GM23338 (cell line): ENCODE data around the gene GALNT9. TPM values are rescaled to one million over a fixed set of nuclear protein-coding genes. Genes with fewer than 3 reads are reported as not detected.

Experiments used
- ATAC-seq: fragments of 200-7000 bp; cut with Tn5 transposase; 3 replicates; pipeline ENCODE4 v1.9.1; 2020
- DNase-seq: peaks from one replicate; pipeline ENCODE4 v3.0.0-alpha.2; 2015; ENCODE audit warnings: low spot score
- H2AFZ ChIP-seq: fragments of 200-600 bp; sonication (generic); 2 replicates; pipeline ENCODE4 v1.8.0; 2016; ENCODE audit warnings: antibody characterized with exemption, mild to moderate bottlenecking, moderate library complexity
- H3F3A ChIP-seq: fragments of 200-600 bp; sonication (generic); replicated peaks from 2 replicates; pipeline ENCODE4 v1.8.0; 2017; ENCODE audit warnings: antibody characterized with exemption, mixed run types, low read depth
- H3K27ac ChIP-seq: fragments of 200-600 bp; sonication (generic); 2 replicates; pipeline ENCODE4 v1.6.1; 2016; ENCODE audit warnings: low read depth
- H3K27me3 ChIP-seq: fragments of 200-600 bp; sonication (generic); 2 replicates; pipeline ENCODE4 v1.8.0; 2016; ENCODE audit warnings: mild to moderate bottlenecking, mixed run types, moderate library complexity; ENCODE audit not compliant: insufficient read depth
- H3K36me3 ChIP-seq: fragments of 200-600 bp; sonication (generic); 2 replicates; pipeline ENCODE4 v1.8.0; 2016; ENCODE audit warnings: mild to moderate bottlenecking; ENCODE audit not compliant: insufficient read depth
- H3K4me1 ChIP-seq: fragments of 200-600 bp; sonication (generic); 2 replicates; pipeline ENCODE4 v1.8.0; 2016; ENCODE audit warnings: mild to moderate bottlenecking, moderate library complexity; ENCODE audit not compliant: insufficient read depth
- H3K4me2 ChIP-seq: fragments of 200-600 bp; sonication (generic); 2 replicates; pipeline ENCODE4 v1.7.1; 2017; ENCODE audit warnings: mixed run types
- H3K4me3 ChIP-seq: fragments of 200-600 bp; sonication (generic); 2 replicates; pipeline ENCODE4 v1.6.1; 2016; ENCODE audit warnings: mixed run types
- H3K79me2 ChIP-seq: fragments of 200-600 bp; sonication (generic); replicated peaks from 2 replicates; pipeline ENCODE4 v1.8.0; 2017; ENCODE audit warnings: mild to moderate bottlenecking; ENCODE audit not compliant: insufficient read depth
- H3K9me2 ChIP-seq: fragments of 200-600 bp; sonication (generic); 2 replicates; pipeline ENCODE4 v1.8.0; 2017; ENCODE audit not compliant: insufficient read depth
- H4K20me1 ChIP-seq: fragments of 200-600 bp; sonication (generic); replicated peaks from 2 replicates; pipeline ENCODE4 v1.8.0; 2017; ENCODE audit warnings: mild to moderate bottlenecking; ENCODE audit not compliant: insufficient read depth
- H3K27ac Mint-ChIP-seq: 2 replicates; pipeline ENCODE4 v1.8.0; 2020; ENCODE audit warnings: inconsistent platforms, mild to moderate bottlenecking, moderate library complexity, mixed read lengths
- H3K27me3 Mint-ChIP-seq: 3 replicates; pipeline ENCODE4 v1.8.0; 2022; ENCODE audit warnings: low read depth, mild to moderate bottlenecking, moderate library complexity, mixed read lengths, inconsistent platforms; ENCODE audit not compliant: insufficient read depth, poor library complexity
- H3K36me3 Mint-ChIP-seq: 3 replicates; pipeline ENCODE4 v1.8.0; 2021; ENCODE audit warnings: low read depth, mild to moderate bottlenecking, inconsistent platforms, moderate library complexity, mixed read lengths
- H3K4me1 Mint-ChIP-seq: 3 replicates; pipeline ENCODE4 v1.8.0; 2020; ENCODE audit warnings: mild to moderate bottlenecking, inconsistent platforms, mixed read lengths
- H3K4me3 Mint-ChIP-seq: 3 replicates; pipeline ENCODE4 v1.8.0; 2021; ENCODE audit warnings: moderate library complexity, mild to moderate bottlenecking, inconsistent platforms, mixed read lengths
- H3K9me3 Mint-ChIP-seq: 3 replicates; pipeline ENCODE4 v1.8.0; 2020; ENCODE audit warnings: moderate library complexity, mild to moderate bottlenecking, inconsistent platforms, mixed read lengths
- CREB1 ChIP-seq: fragments of 250-450 bp; sonication (Bioruptor Pico); IDR thresholded peaks from 2 replicates; pipeline ENCODE4 v1.5.0; 2020; ENCODE audit warnings: low read depth, mild to moderate bottlenecking, moderate library complexity
- EZH2 ChIP-seq: fragments of 200-600 bp; sonication (generic); IDR thresholded peaks from one replicate; pipeline ENCODE4 v1.8.0; 2017; ENCODE audit warnings: antibody characterized with exemption, mild to moderate bottlenecking, low read depth; ENCODE audit not compliant: unreplicated experiment
- EZH2phosphoT487 ChIP-seq: fragments of 200-600 bp; sonication (generic); IDR thresholded peaks from one replicate; pipeline ENCODE4 v1.8.1; 2018; ENCODE audit warnings: antibody characterized with exemption; ENCODE audit not compliant: unreplicated experiment
- JUNB ChIP-seq: IDR thresholded peaks from one replicate; pipeline ENCODE4 v1.6.1; 2016; ENCODE audit warnings: antibody characterized with exemption; ENCODE audit not compliant: unreplicated experiment
- NANOG ChIP-seq: IDR thresholded peaks from 2 replicates; pipeline ENCODE4 v1.6.1; 2016; ENCODE audit warnings: antibody characterized with exemption, borderline replicate concordance
- POLR2AphosphoS5 ChIP-seq: IDR thresholded peaks from 2 replicates; pipeline ENCODE4 v1.6.1; 2016; ENCODE audit warnings: antibody characterized with exemption, low read depth
- STAT1 ChIP-seq: IDR thresholded peaks from one replicate; pipeline ENCODE4 v1.6.1; 2016; ENCODE audit warnings: antibody characterized with exemption; ENCODE audit not compliant: unreplicated experiment
- ZNF114 ChIP-seq: fragments of 250-450 bp; sonication (Bioruptor Pico); IDR thresholded peaks from 2 replicates; pipeline ENCODE4 v1.5.0; 2020; ENCODE audit warnings: mild to moderate bottlenecking, moderate library complexity
- ZNF331 ChIP-seq: fragments of 250-450 bp; sonication (Bioruptor Pico); IDR thresholded peaks from 2 replicates; pipeline ENCODE4 v1.5.0; 2020; ENCODE audit warnings: low read depth, mild to moderate bottlenecking, moderate library complexity
- polyA plus RNA-seq: library from polyadenylated mRNA; unstranded; fragments of >200 nt; fragmentation: Nextera tagmentation; extraction: Ambion mirVana; gene quantifications from 2 replicates; pipeline ENCODE4 v1.2.1, GENCODE V29; 2016
- total RNA-seq: library from RNA; depleted of rRNA; stranded (reverse); fragments of >200 nt; shearing (Covaris generic); gene quantifications from 2 replicates; pipeline ENCODE4 v1.2.3, GENCODE V29; 2014
- TF ChIP-seq, protein P1 (sequence below): IDR thresholded peaks from one replicate; pipeline ENCODE4 v1.6.1; 2018; ENCODE audit warnings: antibody characterized with exemption; ENCODE audit not compliant: unreplicated experiment
- TF ChIP-seq, protein P2 (sequence below): fragments of 250-450 bp; sonication (Bioruptor Pico); IDR thresholded peaks from 2 replicates; pipeline ENCODE4 v1.5.0; 2020; ENCODE audit warnings: mild to moderate bottlenecking, moderate library complexity
- TF ChIP-seq, protein P3 (sequence below), 2 experiments: fragments of 200-600 bp in 1 of 2; sonication (generic) in 1 of 2; conservative IDR thresholded peaks; 2 replicates each; pipeline versions ENCODE4 v1.5.1 to v1.6.1; 2016 to 2017; ENCODE audit warnings: antibody characterized with exemption in 2 of 2, low read depth in 2 of 2, mild to moderate bottlenecking in 2 of 2, moderate library complexity in 1 of 2
- TF ChIP-seq, protein P4 (sequence below): IDR thresholded peaks from 2 replicates; pipeline ENCODE4 v1.6.1; 2016; ENCODE audit warnings: antibody characterized with exemption

The GALNT9 gene
- total and polyA plus RNA-seq, 2 experiments from 2014 or later: 0.81 to 2.5 TPM

DNA sequence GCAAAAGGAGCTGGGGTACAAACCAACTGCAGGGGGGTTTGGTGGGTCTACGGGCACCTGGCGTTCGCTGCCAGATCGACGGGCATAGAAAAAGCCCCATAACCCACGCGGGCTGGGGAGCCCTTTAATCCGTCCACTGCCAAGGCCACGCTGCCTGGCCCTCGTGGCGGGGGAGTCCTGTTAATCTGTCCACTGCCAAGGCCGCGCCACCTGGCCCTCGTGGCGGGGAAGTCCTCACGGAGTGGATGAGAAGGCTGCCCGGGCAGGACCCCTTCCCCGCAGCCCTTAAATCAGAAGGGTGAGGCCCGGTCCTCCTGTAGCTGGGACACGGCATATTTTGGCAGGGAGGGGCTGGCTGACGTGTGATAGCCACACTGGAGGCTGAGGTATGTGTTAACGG is 99.0 kb downstream of the GALNT9 start:
- H3K79me2 ChIP-seq: no peaks in the 10 kb centered on the region
- H2AFZ ChIP-seq: no peak overlapping the region
- no peaks in the 10 kb centered on the region for H3K27me3 Mint-ChIP-seq
- no peak overlapping the region for H3K27ac ChIP-seq
- H3K36me3 ChIP-seq: no peaks in the 10 kb centered on the region
- no peaks in the 10 kb centered on the region; the same call in 2 of the 3 replicates for H3K36me3 Mint-ChIP-seq
- no peak for TF ChIP-seq EZH2phosphoT487
- TF ChIP-seq NANOG: no peak
- TF ChIP-seq EZH2: no peak
- no peak for TF ChIP-seq CREB1
- TF ChIP-seq, protein P1, sequence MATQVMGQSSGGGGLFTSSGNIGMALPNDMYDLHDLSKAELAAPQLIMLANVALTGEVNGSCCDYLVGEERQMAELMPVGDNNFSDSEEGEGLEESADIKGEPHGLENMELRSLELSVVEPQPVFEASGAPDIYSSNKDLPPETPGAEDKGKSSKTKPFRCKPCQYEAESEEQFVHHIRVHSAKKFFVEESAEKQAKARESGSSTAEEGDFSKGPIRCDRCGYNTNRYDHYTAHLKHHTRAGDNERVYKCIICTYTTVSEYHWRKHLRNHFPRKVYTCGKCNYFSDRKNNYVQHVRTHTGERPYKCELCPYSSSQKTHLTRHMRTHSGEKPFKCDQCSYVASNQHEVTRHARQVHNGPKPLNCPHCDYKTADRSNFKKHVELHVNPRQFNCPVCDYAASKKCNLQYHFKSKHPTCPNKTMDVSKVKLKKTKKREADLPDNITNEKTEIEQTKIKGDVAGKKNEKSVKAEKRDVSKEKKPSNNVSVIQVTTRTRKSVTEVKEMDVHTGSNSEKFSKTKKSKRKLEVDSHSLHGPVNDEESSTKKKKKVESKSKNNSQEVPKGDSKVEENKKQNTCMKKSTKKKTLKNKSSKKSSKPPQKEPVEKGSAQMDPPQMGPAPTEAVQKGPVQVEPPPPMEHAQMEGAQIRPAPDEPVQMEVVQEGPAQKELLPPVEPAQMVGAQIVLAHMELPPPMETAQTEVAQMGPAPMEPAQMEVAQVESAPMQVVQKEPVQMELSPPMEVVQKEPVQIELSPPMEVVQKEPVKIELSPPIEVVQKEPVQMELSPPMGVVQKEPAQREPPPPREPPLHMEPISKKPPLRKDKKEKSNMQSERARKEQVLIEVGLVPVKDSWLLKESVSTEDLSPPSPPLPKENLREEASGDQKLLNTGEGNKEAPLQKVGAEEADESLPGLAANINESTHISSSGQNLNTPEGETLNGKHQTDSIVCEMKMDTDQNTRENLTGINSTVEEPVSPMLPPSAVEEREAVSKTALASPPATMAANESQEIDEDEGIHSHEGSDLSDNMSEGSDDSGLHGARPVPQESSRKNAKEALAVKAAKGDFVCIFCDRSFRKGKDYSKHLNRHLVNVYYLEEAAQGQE: no peak
- TF ChIP-seq ZNF114 (CRISPR knock-in tag): no peak
- TF ChIP-seq, protein P2, sequence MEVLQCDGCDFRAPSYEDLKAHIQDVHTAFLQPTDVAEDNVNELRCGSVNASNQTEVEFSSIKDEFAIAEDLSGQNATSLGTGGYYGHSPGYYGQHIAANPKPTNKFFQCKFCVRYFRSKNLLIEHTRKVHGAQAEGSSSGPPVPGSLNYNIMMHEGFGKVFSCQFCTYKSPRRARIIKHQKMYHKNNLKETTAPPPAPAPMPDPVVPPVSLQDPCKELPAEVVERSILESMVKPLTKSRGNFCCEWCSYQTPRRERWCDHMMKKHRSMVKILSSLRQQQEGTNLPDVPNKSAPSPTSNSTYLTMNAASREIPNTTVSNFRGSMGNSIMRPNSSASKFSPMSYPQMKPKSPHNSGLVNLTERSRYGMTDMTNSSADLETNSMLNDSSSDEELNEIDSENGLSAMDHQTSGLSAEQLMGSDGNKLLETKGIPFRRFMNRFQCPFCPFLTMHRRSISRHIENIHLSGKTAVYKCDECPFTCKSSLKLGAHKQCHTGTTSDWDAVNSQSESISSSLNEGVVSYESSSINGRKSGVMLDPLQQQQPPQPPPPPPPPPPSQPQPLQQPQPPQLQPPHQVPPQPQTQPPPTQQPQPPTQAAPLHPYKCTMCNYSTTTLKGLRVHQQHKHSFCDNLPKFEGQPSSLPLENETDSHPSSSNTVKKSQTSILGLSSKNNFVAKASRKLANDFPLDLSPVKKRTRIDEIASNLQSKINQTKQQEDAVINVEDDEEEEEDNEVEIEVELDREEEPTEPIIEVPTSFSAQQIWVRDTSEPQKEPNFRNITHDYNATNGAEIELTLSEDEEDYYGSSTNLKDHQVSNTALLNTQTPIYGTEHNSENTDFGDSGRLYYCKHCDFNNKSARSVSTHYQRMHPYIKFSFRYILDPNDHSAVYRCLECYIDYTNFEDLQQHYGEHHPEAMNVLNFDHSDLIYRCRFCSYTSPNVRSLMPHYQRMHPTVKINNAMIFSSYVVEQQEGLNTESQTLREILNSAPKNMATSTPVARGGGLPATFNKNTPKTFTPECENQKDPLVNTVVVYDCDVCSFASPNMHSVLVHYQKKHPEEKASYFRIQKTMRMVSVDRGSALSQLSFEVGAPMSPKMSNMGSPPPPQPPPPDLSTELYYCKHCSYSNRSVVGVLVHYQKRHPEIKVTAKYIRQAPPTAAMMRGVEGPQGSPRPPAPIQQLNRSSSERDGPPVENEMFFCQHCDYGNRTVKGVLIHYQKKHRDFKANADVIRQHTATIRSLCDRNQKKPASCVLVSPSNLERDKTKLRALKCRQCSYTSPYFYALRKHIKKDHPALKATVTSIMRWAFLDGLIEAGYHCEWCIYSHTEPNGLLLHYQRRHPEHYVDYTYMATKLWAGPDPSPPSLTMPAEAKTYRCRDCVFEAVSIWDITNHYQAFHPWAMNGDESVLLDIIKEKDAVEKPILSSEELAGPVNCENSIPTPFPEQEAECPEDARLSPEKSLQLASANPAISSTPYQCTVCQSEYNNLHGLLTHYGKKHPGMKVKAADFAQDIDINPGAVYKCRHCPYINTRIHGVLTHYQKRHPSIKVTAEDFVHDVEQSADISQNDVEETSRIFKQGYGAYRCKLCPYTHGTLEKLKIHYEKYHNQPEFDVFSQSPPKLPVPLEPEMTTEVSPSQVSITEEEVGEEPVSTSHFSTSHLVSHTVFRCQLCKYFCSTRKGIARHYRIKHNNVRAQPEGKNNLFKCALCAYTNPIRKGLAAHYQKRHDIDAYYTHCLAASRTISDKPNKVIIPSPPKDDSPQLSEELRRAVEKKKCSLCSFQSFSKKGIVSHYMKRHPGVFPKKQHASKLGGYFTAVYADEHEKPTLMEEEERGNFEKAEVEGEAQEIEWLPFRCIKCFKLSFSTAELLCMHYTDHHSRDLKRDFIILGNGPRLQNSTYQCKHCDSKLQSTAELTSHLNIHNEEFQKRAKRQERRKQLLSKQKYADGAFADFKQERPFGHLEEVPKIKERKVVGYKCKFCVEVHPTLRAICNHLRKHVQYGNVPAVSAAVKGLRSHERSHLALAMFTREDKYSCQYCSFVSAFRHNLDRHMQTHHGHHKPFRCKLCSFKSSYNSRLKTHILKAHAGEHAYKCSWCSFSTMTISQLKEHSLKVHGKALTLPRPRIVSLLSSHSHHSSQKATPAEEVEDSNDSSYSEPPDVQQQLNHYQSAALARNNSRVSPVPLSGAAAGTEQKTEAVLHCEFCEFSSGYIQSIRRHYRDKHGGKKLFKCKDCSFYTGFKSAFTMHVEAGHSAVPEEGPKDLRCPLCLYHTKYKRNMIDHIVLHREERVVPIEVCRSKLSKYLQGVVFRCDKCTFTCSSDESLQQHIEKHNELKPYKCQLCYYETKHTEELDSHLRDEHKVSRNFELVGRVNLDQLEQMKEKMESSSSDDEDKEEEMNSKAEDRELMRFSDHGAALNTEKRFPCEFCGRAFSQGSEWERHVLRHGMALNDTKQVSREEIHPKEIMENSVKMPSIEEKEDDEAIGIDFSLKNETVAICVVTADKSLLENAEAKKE (CRISPR knock-in tag): no peak
- no peak for TF ChIP-seq POLR2AphosphoS5
- no peak for TF ChIP-seq ZNF331
- TF ChIP-seq STAT1: no peak
- TF ChIP-seq, protein P3, sequence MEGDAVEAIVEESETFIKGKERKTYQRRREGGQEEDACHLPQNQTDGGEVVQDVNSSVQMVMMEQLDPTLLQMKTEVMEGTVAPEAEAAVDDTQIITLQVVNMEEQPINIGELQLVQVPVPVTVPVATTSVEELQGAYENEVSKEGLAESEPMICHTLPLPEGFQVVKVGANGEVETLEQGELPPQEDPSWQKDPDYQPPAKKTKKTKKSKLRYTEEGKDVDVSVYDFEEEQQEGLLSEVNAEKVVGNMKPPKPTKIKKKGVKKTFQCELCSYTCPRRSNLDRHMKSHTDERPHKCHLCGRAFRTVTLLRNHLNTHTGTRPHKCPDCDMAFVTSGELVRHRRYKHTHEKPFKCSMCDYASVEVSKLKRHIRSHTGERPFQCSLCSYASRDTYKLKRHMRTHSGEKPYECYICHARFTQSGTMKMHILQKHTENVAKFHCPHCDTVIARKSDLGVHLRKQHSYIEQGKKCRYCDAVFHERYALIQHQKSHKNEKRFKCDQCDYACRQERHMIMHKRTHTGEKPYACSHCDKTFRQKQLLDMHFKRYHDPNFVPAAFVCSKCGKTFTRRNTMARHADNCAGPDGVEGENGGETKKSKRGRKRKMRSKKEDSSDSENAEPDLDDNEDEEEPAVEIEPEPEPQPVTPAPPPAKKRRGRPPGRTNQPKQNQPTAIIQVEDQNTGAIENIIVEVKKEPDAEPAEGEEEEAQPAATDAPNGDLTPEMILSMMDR (conservative IDR thresholded peaks at IDR 0.05; ENCODE audit: low read depth in 2 of 2): no peak
- TF ChIP-seq, protein P4, sequence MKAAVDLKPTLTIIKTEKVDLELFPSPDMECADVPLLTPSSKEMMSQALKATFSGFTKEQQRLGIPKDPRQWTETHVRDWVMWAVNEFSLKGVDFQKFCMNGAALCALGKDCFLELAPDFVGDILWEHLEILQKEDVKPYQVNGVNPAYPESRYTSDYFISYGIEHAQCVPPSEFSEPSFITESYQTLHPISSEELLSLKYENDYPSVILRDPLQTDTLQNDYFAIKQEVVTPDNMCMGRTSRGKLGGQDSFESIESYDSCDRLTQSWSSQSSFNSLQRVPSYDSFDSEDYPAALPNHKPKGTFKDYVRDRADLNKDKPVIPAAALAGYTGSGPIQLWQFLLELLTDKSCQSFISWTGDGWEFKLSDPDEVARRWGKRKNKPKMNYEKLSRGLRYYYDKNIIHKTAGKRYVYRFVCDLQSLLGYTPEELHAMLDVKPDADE: no peak
- no peak for TF ChIP-seq JUNB
- no peak overlapping the region for H3K27ac Mint-ChIP-seq
- H3F3A ChIP-seq: no peaks in the 10 kb centered on the region
- ATAC-seq (no peak), DNase-seq (no peak)
- no peak overlapping the region for H3K4me2 ChIP-seq
- no peaks in the 10 kb centered on the region for H4K20me1 ChIP-seq
- H3K4me1 ChIP-seq: no peaks in the 10 kb centered on the region
- no peak overlapping the region for H3K4me3 Mint-ChIP-seq
- no peak overlapping the region for H3K4me3 ChIP-seq
- no peaks in the 10 kb centered on the region for H3K4me1 Mint-ChIP-seq
- no peaks in the 10 kb centered on the region for H3K9me3 Mint-ChIP-seq
- no peaks in the 10 kb centered on the region for H3K9me2 ChIP-seq
- no peaks in the 10 kb centered on the region for H3K27me3 ChIP-seq
